Sigmoid colon (tissue), 7 donors: Measurements from ENCODE around the gene CAMK1D. TPM values are rescaled to one million over a fixed set of nuclear protein-coding genes. Genes with fewer than 3 reads are reported as not detected.
A peak's percentile ranks its signal among the peaks of the same experiment; 100 is the strongest.
"Not testable (repeated sequence)": the region's sequence is repeated elsewhere in the genome, so short reads cannot be mapped to it uniquely, and the experiment has no call there.

Experiments
- DNase-seq: peaks from one replicate; pipeline ENCODE4 v3.0.0-alpha.2; 2019
- H3K27ac ChIP-seq, 4 donors: fragments of 200-600 bp; sonication (generic); one replicate each; pipeline ENCODE4 v1.5.1; 2016 to 2019; ENCODE audit warnings: mild to moderate bottlenecking in 1 of 4
- H3K27me3 ChIP-seq, 3 donors: fragments of 200-600 bp; sonication (generic); one replicate each; pipeline ENCODE4 v1.5.1; 2019; ENCODE audit warnings: mild to moderate bottlenecking in 1 of 3
- H3K36me3 ChIP-seq, 4 donors: fragments of 200-600 bp; sonication (generic); one replicate each; pipeline ENCODE4 v1.5.1; 2016 to 2019
- H3K4me1 ChIP-seq, 4 donors: fragments of 200-600 bp; sonication (generic); one replicate each; pipeline ENCODE4 v1.5.1; 2017 to 2019
- H3K4me3 ChIP-seq, 4 donors: fragments of 200-600 bp; sonication (generic); one replicate each; pipeline ENCODE4 v1.5.1; 2017 to 2019; ENCODE audit warnings: mild to moderate bottlenecking in 2 of 4, moderate library complexity in 1 of 4
- H3K9me3 ChIP-seq, 4 donors: fragments of 200-600 bp in 3 of 4; sonication (generic) in 3 of 4; one replicate each; pipeline versions ENCODE4 v1.5.1 to v1.6.1; 2013 to 2019
- CTCF ChIP-seq, 4 experiments: fragments of 450-650 bp in 3 of 4; fragments of 200-600 bp in 1 of 4; IDR thresholded peaks; one replicate each; pipeline ENCODE4 v1.5.1; 2016 to 2019; ENCODE audit warnings: antibody characterized with exemption in 4 of 4, mild to moderate bottlenecking in 3 of 4, moderate library complexity in 2 of 4
- EP300 ChIP-seq, 4 donors: sonication (generic); formaldehyde crosslinking; IDR thresholded peaks; one replicate each; pipeline ENCODE4 v1.6.1; 2017; ENCODE audit warnings: antibody characterized with exemption in 4 of 4
- POLR2A ChIP-seq, 2 donors: fragments of 450-650 bp; IDR thresholded peaks; one replicate each; pipeline ENCODE4 v1.6.1; 2016; ENCODE audit warnings: antibody characterized with exemption in 2 of 2, mild to moderate bottlenecking in 2 of 2, moderate library complexity in 2 of 2
- POLR2AphosphoS5 ChIP-seq, 4 donors: sonication (generic); formaldehyde crosslinking; IDR thresholded peaks; one replicate each; pipeline ENCODE4 v1.6.1; 2017; ENCODE audit warnings: antibody characterized with exemption in 4 of 4
- WGBS, 2 donors: extraction: QIAGEN DNeasy Blood & Tissue Kit; methylation state at CpG; one replicate each; pipeline ENCODE4 v1.1.7; 2013; 5-methylcytosine and 5-hydroxymethylcytosine counted together
- intact Hi-C: fragments of 100-400 bp; cut with DNase I; formaldehyde crosslinking; loops from one replicate; pipeline ENCODE4 v1.15.1; 2023
- polyA plus RNA-seq, 3 donors: library from polyadenylated mRNA; stranded (reverse); fragments of 200-250 nt; gene quantifications; one replicate each; pipeline ENCODE4 v1.2.3, GENCODE V29; 2013
- total RNA-seq, 4 donors: library from RNA; depleted of rRNA; stranded (reverse); fragments of >200 nt; gene quantifications; one replicate each; pipeline ENCODE4 v1.1.0, GENCODE V29; 2016
- donor health status: healthy with polysubstance abuse.
- donor health status: Bipolar disorder and iron deficiency.
- donor health status: healthy.

Gene CAMK1D
- total and polyA plus RNA-seq, 7 donors = 7.2 to 11.5 (median 8.6) TPM

- intact Hi-C loops = no loop called here
- TF ChIP-seq POLR2AphosphoS5 (IDR thresholded peaks at IDR 0.05) (no peak), CTCF (IDR thresholded peaks at IDR 0.05) (no peak), POLR2A (IDR thresholded peaks at IDR 0.05) (no peak), EP300 (IDR thresholded peaks at IDR 0.05) (no peak)
- H3K4me3 ChIP-seq = no peak overlapping the region
- H3K4me1 ChIP-seq = peaks cover 0 to 41% (median 37%) of the 10 kb centered on the region in 4 donors
- H3K9me3 ChIP-seq = no peaks in the 10 kb centered on the region
- no peak for DNase-seq
- H3K36me3 ChIP-seq = no peaks in the 10 kb centered on the region
- 93% methylated on average over 11 of the region's 11 CpGs for WGBS, 2 donors
- no peak overlapping the region for H3K27ac ChIP-seq
- H3K27me3 ChIP-seq = no peaks in the 10 kb centered on the region
Measured at GRCh38 chr10:12712293-12712983, 363.1 kb downstream of the CAMK1D start.

DNA sequence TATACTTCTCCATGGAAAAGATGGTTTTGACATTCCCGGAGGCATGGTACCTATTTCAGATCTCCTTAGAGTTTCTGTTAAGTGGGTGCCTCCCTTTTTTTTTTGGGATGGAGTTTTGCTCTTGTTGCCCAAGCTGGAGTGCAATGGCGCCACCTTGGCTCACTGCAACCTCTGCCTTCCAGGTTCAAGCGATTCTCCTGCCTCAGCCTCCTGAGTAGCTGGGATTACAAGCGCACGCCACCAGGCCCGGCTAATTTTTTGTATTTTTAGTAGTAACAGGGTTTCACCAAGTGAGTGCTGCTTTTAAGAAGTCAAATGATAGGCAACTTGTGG lies 363.6 kb downstream of the CAMK1D start:
- H3K36me3 ChIP-seq, H3K27me3 ChIP-seq, H3K9me3 ChIP-seq, H3K4me3 ChIP-seq, intact Hi-C loops, DNase-seq, H3K27ac ChIP-seq: not testable (repeated sequence)
- WGBS, 2 donors = 96 to 99% methylated on average over 6 of the region's 6 CpGs
- peaks cover 0 to 35% (median 32%) of the 10 kb centered on the region in 4 donors for H3K4me1 ChIP-seq

GRCh38 chr10:12716042-12716441 lies 366.7 kb downstream of the CAMK1D start:
- Histone ChIP-seq H3K27me3 (no peaks in the 10 kb centered on the region), H3K4me1 (peaks cover 0 to 15% (median 6%) of the 10 kb centered on the region in 4 donors), H3K4me3 (no peak overlapping the region), H3K36me3 (no peaks in the 10 kb centered on the region), H3K9me3 (no peaks in the 10 kb centered on the region), H3K27ac (no peak overlapping the region)
- TF ChIP-seq POLR2AphosphoS5 (IDR thresholded peaks at IDR 0.05) (no peak), CTCF (IDR thresholded peaks at IDR 0.05) (no peak)
- DNase-seq = no peak
- intact Hi-C loops = no loop called here
- WGBS, 2 donors = 84 to 87% methylated on average over 9 of the region's 9 CpGs

DNA sequence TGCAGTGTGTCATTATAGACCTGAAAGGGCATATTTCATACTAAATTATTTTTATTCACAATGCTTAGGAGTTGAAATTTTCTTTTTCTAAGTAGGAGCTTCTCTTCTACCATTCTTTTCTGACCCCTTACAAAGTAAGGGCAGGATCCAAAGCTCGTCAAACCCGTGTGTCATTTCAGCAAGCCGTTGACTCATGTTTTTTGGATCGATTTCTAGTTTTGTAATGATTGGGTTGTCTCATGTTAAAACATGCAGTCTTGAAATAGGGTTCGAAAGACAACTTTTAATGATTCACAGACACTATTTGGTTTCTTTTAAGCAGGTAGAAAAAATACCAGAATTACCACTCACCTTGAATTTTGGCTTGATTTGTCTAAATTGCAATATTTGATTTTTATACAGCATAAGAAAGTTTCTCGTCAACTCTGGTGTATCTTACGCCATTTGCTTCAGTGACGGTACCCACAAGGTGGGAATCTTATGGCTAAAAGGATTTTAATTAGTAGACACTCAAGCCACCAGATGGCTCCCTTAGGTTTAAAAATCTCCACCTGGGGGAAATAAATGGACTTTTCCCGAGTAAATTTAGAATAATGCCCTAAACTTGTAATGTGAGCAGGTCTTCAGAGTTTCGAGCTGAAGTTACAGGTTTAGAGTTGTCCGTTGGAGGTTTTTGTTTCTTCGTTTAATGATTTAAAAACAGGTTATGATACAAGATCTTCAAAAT lies 368.8 kb downstream of the CAMK1D start:
- intact Hi-C loops = no loop called here
- H3K27ac ChIP-seq = no peak overlapping the region
- WGBS, 2 donors = 87 to 89% methylated on average over 12 of the region's 12 CpGs
- H3K9me3 ChIP-seq = no peaks in the 10 kb centered on the region
- H3K4me3 ChIP-seq = no peak overlapping the region
- DNase-seq = no peak
- H3K4me1 ChIP-seq = peaks cover 0 to 10% (median 4%) of the 10 kb centered on the region in 4 donors
- TF ChIP-seq POLR2A (IDR thresholded peaks at IDR 0.05) = no peak
- peak in 2 of 4 experiments; percentile 12 to 30 for TF ChIP-seq CTCF (IDR thresholded peaks at IDR 0.05)
- no peaks in the 10 kb centered on the region for H3K36me3 ChIP-seq
- H3K27me3 ChIP-seq = no peaks in the 10 kb centered on the region

DNA sequence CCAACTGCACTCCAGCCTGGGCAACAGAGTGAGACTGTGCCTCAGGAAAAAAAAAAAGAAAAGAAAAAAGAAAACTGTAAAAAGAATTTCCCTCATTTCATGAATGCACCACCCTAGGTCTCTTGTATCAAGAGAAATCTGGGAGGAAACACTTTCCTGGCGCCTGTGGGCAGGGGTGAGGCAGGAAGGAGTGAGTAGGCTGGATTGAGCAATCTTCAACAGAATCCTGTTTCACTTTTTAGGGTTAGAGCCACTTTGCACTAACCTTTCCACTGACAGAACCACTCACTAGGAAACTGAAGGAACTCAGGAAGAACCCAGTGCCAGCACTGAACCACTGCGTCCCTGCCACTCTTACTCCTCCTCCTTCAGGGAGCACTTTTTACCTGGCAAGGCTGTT lies 370.0 kb downstream of the CAMK1D start:
- TF ChIP-seq CTCF (IDR thresholded peaks at IDR 0.05) (no peak), POLR2AphosphoS5 (IDR thresholded peaks at IDR 0.05) (no peak), EP300 (IDR thresholded peaks at IDR 0.05) (no peak), POLR2A (IDR thresholded peaks at IDR 0.05) (no peak)
- WGBS, 2 donors = 58 to 71% methylated on average over 2 of the region's 2 CpGs
- no peaks in the 10 kb centered on the region for H3K36me3 ChIP-seq
- intact Hi-C loops = no loop called here
- H3K4me3 ChIP-seq = no peak overlapping the region
- peak overlapping the region in 1 of 4 donors; percentile 41 for H3K27ac ChIP-seq
- H3K4me1 ChIP-seq = peaks cover 0 to 10% (median 4%) of the 10 kb centered on the region in 4 donors
- no peaks in the 10 kb centered on the region for H3K27me3 ChIP-seq
- no peak for DNase-seq
- no peaks in the 10 kb centered on the region for H3K9me3 ChIP-seq
